Hippocampal formation (tissue), 2 donors: ENCODE results near the gene MEX3C.

Experiments
- DNase-seq, 2 donors: peaks; one replicate each; lab custom pipeline; 2025; lab: John Stamatoyannopoulos, UW

The MEX3C gene

GRCh38 chr18:51197661-51198424 is at the start of gene MEX3C:
MEX3C (minus strand) TSS chr18:51197681; CDS start chr18:51197320, 361 bp downstream.
- peak; percentile 98 to 99 for DNase-seq

- no peak for DNase-seq
Observed at GRCh38 chr18:51241226-51241625, 43.7 kb upstream of the MEX3C start.

- no peak for DNase-seq
Observed at GRCh38 chr18:51236225-51236624, 38.7 kb upstream of the MEX3C start.

- DNase-seq = no peak
Observed at GRCh38 chr18:51235009-51235789, 37.7 kb upstream of the MEX3C start.

GRCh38 chr18:51234117-51235008 is 36.9 kb upstream of the MEX3C start:
- DNase-seq = no peak

GRCh38 chr18:51229328-51229727 is 31.8 kb upstream of the MEX3C start:
- DNase-seq = no peak

GRCh38 chr18:51227660-51228059 is 30.2 kb upstream of the MEX3C start:
- no peak for DNase-seq

- DNase-seq = no peak
Observed at GRCh38 chr18:51226587-51227350, 29.3 kb upstream of the MEX3C start.

GRCh38 chr18:51226068-51226467 is 28.6 kb upstream of the MEX3C start:
- DNase-seq = no peak

- DNase-seq = no peak
Observed at GRCh38 chr18:51212606-51213005, 15.1 kb upstream of the MEX3C start.

GRCh38 chr18:51211552-51211951 is 14.1 kb upstream of the MEX3C start:
- no peak for DNase-seq

GRCh38 chr18:51196811-51197660 is 445 bp downstream of the MEX3C start:
- peak; percentile 19 to 35 for DNase-seq

- peak; percentile 12 to 15 for DNase-seq
Observed at GRCh38 chr18:51196118-51196810, 1.2 kb downstream of the MEX3C start.

GRCh38 chr18:51195451-51196117 is 1.9 kb downstream of the MEX3C start:
- peak in 1 of 2 donors; percentile 14 for DNase-seq

- no peak for DNase-seq
Observed at GRCh38 chr18:51195086-51195450, 2.4 kb downstream of the MEX3C start.

- no peak for DNase-seq
Observed at GRCh38 chr18:51194604-51195003, 2.9 kb downstream of the MEX3C start.

- DNase-seq = no peak
Observed at GRCh38 chr18:51193621-51194287, 3.7 kb downstream of the MEX3C start.

- DNase-seq = no peak
Observed at GRCh38 chr18:51192696-51193095, 4.8 kb downstream of the MEX3C start.

- no peak for DNase-seq
Observed at GRCh38 chr18:51192026-51192425, 5.5 kb downstream of the MEX3C start.
